GM23248 (cell line): Measurements from ENCODE around the gene ALK. TPM values are rescaled to one million over a fixed set of nuclear protein-coding genes. Genes with fewer than 3 reads are reported as not detected.

Experiments
- DNase-seq: peaks from one replicate; pipeline ENCODE4 v3.0.0-alpha.2; 2015
- H2AFZ ChIP-seq: fragments of 200-600 bp; sonication (generic); 2 replicates; pipeline ENCODE4 v1.6.1; 2016; ENCODE audit warnings: antibody characterized with exemption
- H3F3A ChIP-seq: fragments of 200-600 bp; sonication (generic); 2 replicates; pipeline ENCODE4 v1.6.1; 2016; ENCODE audit warnings: mild to moderate bottlenecking, antibody characterized with exemption, mixed run types; ENCODE audit not compliant: insufficient read depth
- H3K27ac ChIP-seq: fragments of 200-600 bp; sonication (generic); 2 replicates; pipeline ENCODE4 v1.5.1; 2016; ENCODE audit warnings: mild to moderate bottlenecking
- H3K27me3 ChIP-seq: fragments of 200-600 bp; sonication (generic); replicated peaks from 2 replicates; pipeline ENCODE4 v1.6.1; 2016; ENCODE audit warnings: mild to moderate bottlenecking; ENCODE audit not compliant: insufficient read depth
- H3K36me3 ChIP-seq: fragments of 200-600 bp; sonication (generic); 2 replicates; pipeline ENCODE4 v1.6.1; 2016; ENCODE audit warnings: low read depth, mild to moderate bottlenecking
- H3K4me1 ChIP-seq: fragments of 200-600 bp; sonication (generic); 2 replicates; pipeline ENCODE4 v1.6.1; 2016; ENCODE audit warnings: mild to moderate bottlenecking; ENCODE audit not compliant: insufficient read depth
- H3K4me2 ChIP-seq: fragments of 200-600 bp; sonication (generic); one replicate; pipeline ENCODE4 v1.6.1; 2016; ENCODE audit warnings: mild to moderate bottlenecking; ENCODE audit not compliant: unreplicated experiment
- H3K4me3 ChIP-seq: fragments of 200-600 bp; sonication (generic); 2 replicates; pipeline ENCODE4 v1.5.1; 2016; ENCODE audit warnings: mild to moderate bottlenecking
- H3K79me2 ChIP-seq: fragments of 200-600 bp; sonication (generic); 2 replicates; pipeline ENCODE4 v1.6.1; 2016; ENCODE audit warnings: mild to moderate bottlenecking; ENCODE audit not compliant: insufficient read depth
- H3K9ac ChIP-seq: fragments of 200-600 bp; sonication (generic); 2 replicates; pipeline ENCODE4 v1.6.1; 2016; ENCODE audit warnings: mild to moderate bottlenecking
- H3K9me2 ChIP-seq: fragments of 200-600 bp; sonication (generic); 2 replicates; pipeline ENCODE4 v1.6.1; 2016; ENCODE audit warnings: mixed run types, mild to moderate bottlenecking, moderate library complexity; ENCODE audit not compliant: insufficient read depth
- H3K9me3 ChIP-seq: fragments of 200-600 bp; sonication (generic); one replicate; pipeline ENCODE4 v1.6.1; 2017; ENCODE audit warnings: low read depth
- H4K20me1 ChIP-seq: fragments of 200-600 bp; sonication (generic); 2 replicates; pipeline ENCODE4 v1.6.0; 2016; ENCODE audit not compliant: insufficient read depth
- EZH2 ChIP-seq: fragments of 200-600 bp; sonication (generic); IDR thresholded peaks from 2 replicates; pipeline ENCODE4 v1.6.1; 2018; ENCODE audit warnings: antibody characterized with exemption, mild to moderate bottlenecking; ENCODE audit not compliant: insufficient read depth, poor library complexity, severe bottlenecking
- EZH2phosphoT487 ChIP-seq: fragments of 200-600 bp; sonication (generic); IDR thresholded peaks from 2 replicates; pipeline ENCODE4 v1.6.1; 2018; ENCODE audit warnings: antibody characterized with exemption, moderate library complexity, mild to moderate bottlenecking, low read depth; ENCODE audit not compliant: insufficient read depth
- WGBS, 2 experiments: methylation state at CpG; one replicate each; pipeline ENCODE4 v1.1.6; 2015 to 2017; ENCODE audit warnings: low lambda C conversion rate in 2 of 2, low coverage in 1 of 2; ENCODE audit errors: missing lambda C conversion rate in 2 of 2; 5-methylcytosine and 5-hydroxymethylcytosine counted together
- in situ Hi-C: fragments of 300-500 bp; cut with MboI; formaldehyde crosslinking; loops from 2 replicates; pipeline ENCODE4 v1.15.0; 2020
- polyA plus RNA-seq: library from polyadenylated mRNA; unstranded; fragments of >200 nt; fragmentation: Nextera tagmentation; extraction: Ambion mirVana; gene quantifications from 2 replicates; pipeline ENCODE4 v1.2.1, GENCODE V29; 2016
- total RNA-seq: library from RNA; depleted of rRNA; stranded (reverse); fragments of >200 nt; shearing (Covaris generic); gene quantifications from 2 replicates; pipeline ENCODE4 v1.2.3, GENCODE V29; 2014

ALK gene
- total and polyA plus RNA-seq, 2 experiments from 2014 or later = under 0.01 to 0.05 TPM

DNA sequence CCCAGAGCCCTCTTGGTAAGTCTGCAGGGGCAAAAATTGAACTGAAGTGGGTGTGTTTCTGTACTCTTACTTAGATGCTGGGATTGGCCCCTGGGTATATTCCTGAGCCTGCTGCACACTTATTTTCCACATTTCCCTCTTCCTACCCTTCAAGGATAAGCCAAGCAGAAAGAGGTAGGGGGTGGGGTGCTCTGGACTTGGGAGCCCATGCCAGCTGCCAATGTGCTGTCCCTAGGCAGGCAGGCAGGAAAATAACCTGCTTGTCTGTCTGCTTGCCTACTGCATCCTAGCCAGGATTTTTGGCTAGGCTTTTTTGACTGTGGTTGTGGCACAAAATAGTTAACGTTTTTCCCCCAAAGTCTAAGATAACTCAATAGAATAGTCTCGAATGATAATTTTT, 234.3 kb downstream of the ALK start:
- H3K79me2 ChIP-seq = no peaks in the 10 kb centered on the region
- in situ Hi-C loops = no loop called here
- TF ChIP-seq EZH2 (no peak), EZH2phosphoT487 (no peak)
- no peaks in the 10 kb centered on the region for H3K4me1 ChIP-seq
- peaks cover 5% of the 10 kb centered on the region for H3K27me3 ChIP-seq
- H4K20me1 ChIP-seq = no peaks in the 10 kb centered on the region
- no peaks in the 10 kb centered on the region for H3F3A ChIP-seq
- H3K9me3 ChIP-seq = no peaks in the 10 kb centered on the region
- H2AFZ ChIP-seq = no peak overlapping the region
- no peak overlapping the region for H3K4me2 ChIP-seq
- DNase-seq = no peak
- H3K9ac ChIP-seq = no peak overlapping the region
- no peaks in the 10 kb centered on the region for H3K36me3 ChIP-seq
- 33 to 44% methylated on average over 2 of the region's 2 CpGs for WGBS, 2 experiments
- no peak overlapping the region for H3K4me3 ChIP-seq
- H3K9me2 ChIP-seq = no peaks in the 10 kb centered on the region
- no peak overlapping the region for H3K27ac ChIP-seq

DNA sequence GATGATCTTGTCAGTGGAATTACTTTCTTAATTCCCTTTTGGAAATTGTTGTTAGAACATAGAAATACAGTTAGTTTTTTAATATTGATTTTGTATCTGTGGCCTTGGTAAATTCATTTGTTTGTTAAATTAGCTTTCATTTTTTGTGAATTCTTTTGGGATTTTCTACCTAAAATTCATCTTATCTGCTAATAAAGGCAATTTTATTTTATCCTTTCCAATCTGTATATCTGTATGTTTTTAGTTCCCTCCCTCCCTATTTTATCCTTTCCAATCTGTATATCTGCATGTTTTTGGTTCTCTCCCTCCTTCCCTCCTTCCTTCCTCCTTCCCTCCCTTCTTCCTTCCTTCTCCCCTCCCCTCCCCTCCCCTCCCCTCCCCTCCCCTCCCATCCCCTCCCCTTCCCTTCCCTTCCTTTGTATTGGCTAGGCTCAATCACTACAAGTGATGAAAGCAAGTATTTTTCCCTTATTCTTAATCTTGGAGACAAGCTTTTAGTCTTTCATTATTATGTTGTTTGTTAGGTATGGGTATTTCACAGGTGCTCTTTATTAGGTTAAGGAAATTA, 244.4 kb downstream of the ALK start:
- H3K4me1 ChIP-seq = no peaks in the 10 kb centered on the region
- H3K4me2 ChIP-seq = no peak overlapping the region
- no peaks in the 10 kb centered on the region for H3K36me3 ChIP-seq
- no peak overlapping the region for H2AFZ ChIP-seq
- DNase-seq = no peak
- H4K20me1 ChIP-seq = no peaks in the 10 kb centered on the region
- peaks cover 16% of the 10 kb centered on the region for H3K27me3 ChIP-seq
- no peaks in the 10 kb centered on the region for H3K79me2 ChIP-seq
- H3K27ac ChIP-seq = no peak overlapping the region
- no peak for TF ChIP-seq EZH2
- no peak for TF ChIP-seq EZH2phosphoT487
- no peaks in the 10 kb centered on the region for H3K9me3 ChIP-seq
- in situ Hi-C loops = no loop called here
- no peak overlapping the region for H3K4me3 ChIP-seq
- H3F3A ChIP-seq = no peaks in the 10 kb centered on the region
- no peak overlapping the region for H3K9ac ChIP-seq
- no peaks in the 10 kb centered on the region for H3K9me2 ChIP-seq

DNA sequence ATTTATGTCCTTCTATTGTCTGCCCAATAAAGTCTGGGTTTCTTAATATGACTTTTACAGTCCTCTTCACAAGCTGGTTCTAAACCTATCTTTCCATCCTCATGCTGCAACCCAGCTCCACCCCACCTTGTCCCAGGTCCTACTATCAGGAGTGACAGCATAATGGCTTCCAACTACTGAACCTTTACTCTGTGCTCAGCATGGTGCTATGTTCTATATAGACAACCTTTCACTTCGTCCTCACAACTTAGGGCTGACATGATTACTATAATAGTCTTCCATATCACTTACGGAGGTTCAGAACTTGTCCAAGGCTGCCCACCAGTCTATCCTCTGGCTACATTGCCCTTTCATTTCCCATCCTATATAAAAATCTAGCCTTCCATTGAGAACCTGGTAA, 256.8 kb downstream of the ALK start:
- Histone ChIP-seq H3K4me1 (peaks cover 10% of the 10 kb centered on the region), H3K27ac (no peak overlapping the region), H2AFZ (no peak overlapping the region), H3K79me2 (no peaks in the 10 kb centered on the region), H3F3A (peaks cover 16% of the 10 kb centered on the region), H3K27me3 (no peaks in the 10 kb centered on the region), H3K4me3 (no peak overlapping the region), H3K9me3 (no peaks in the 10 kb centered on the region), H4K20me1 (no peaks in the 10 kb centered on the region), H3K9ac (no peak overlapping the region), H3K36me3 (no peaks in the 10 kb centered on the region), H3K4me2 (no peak overlapping the region), H3K9me2 (no peaks in the 10 kb centered on the region)
- DNase-seq = no peak
- TF ChIP-seq EZH2 (no peak), EZH2phosphoT487 (no peak)
- 59 to 71% methylated on average over 2 of the region's 2 CpGs for WGBS, 2 experiments
- in situ Hi-C loops = no loop called here

- Histone ChIP-seq H3K27ac (peak overlapping the region; percentile 8), H3K4me2 (peak overlapping the region; percentile 1)
Measured at GRCh38 chr2:29663268-29663667, 258.1 kb downstream of the ALK start.

GRCh38 chr2:29662861-29663260, 258.5 kb downstream of the ALK start:
- DNase-seq = peak; percentile 18
- TF ChIP-seq EZH2 = no peak
- no peak for TF ChIP-seq EZH2phosphoT487
- peak overlapping the region; percentile 8 for H3K27ac ChIP-seq

More at GRCh38 chr2:29663268-29663667, 258.1 kb downstream of the ALK start:
- H3K9ac ChIP-seq = no peak overlapping the region
- no peaks in the 10 kb centered on the region for H3K36me3 ChIP-seq
- DNase-seq = peak; percentile 84
- H3K79me2 ChIP-seq = no peaks in the 10 kb centered on the region
- H3K27me3 ChIP-seq = no peaks in the 10 kb centered on the region
- TF ChIP-seq EZH2phosphoT487 (no peak), EZH2 (no peak)
- peaks cover 10% of the 10 kb centered on the region for H3K4me1 ChIP-seq
- H3K4me3 ChIP-seq = no peak overlapping the region
- whole genome bisulfite sequencing, 2 experiments = 19 to 28% methylated on average over 3 of the region's 3 CpGs
- H3K9me3 ChIP-seq = no peaks in the 10 kb centered on the region
- no peaks in the 10 kb centered on the region for H3K9me2 ChIP-seq
- H4K20me1 ChIP-seq = no peaks in the 10 kb centered on the region
- H3F3A ChIP-seq = peaks cover 16% of the 10 kb centered on the region
- in situ Hi-C loops = no loop called here
- H2AFZ ChIP-seq = no peak overlapping the region

More at GRCh38 chr2:29662861-29663260, 258.5 kb downstream of the ALK start:
- Histone ChIP-seq H3K9me2 (no peaks in the 10 kb centered on the region), H3K9ac (no peak overlapping the region), H3F3A (peaks cover 16% of the 10 kb centered on the region), H3K4me1 (peaks cover 10% of the 10 kb centered on the region), H3K4me3 (no peak overlapping the region), H4K20me1 (no peaks in the 10 kb centered on the region), H3K9me3 (no peaks in the 10 kb centered on the region), H3K79me2 (no peaks in the 10 kb centered on the region), H2AFZ (no peak overlapping the region), H3K27me3 (no peaks in the 10 kb centered on the region), H3K36me3 (no peaks in the 10 kb centered on the region), H3K4me2 (no peak overlapping the region)
- in situ Hi-C loops = no loop called here
- WGBS, 2 experiments = 20 to 23% methylated on average over 2 of the region's 2 CpGs
